ENCODE measurements around the gene IGSF9B.

Gene IGSF9B

GRCh38 chr11:133975488-133975849, 18.7 kb upstream of the IGSF9B start:
- no peak overlapping the region for H3K4me3 ChIP-seq (replicated peaks; ENCODE audit: low read depth, low read length)
- H3K27me3 ChIP-seq (replicated peaks; ENCODE audit: control insufficient read depth, insufficient read depth, low read length) = no peaks in the 10 kb centered on the region
- DNase-seq (ENCODE audit: extremely low read depth, insufficient read length) = no peak
- no peaks in the 10 kb centered on the region for H3K36me3 ChIP-seq (ENCODE audit: control insufficient read depth, insufficient read depth, low read length)
- TF ChIP-seq CTCF (IDR thresholded peaks at IDR 0.05; ENCODE audit: insufficient read depth, low read length, poor library complexity, severe bottlenecking) = no peak

GRCh38 chr11:133974836-133975487, 18.2 kb upstream of the IGSF9B start:
- H3K36me3 ChIP-seq (ENCODE audit: control insufficient read depth, insufficient read depth, low read length) = no peaks in the 10 kb centered on the region
- no peak for TF ChIP-seq CTCF (IDR thresholded peaks at IDR 0.05; ENCODE audit: insufficient read depth, low read length, poor library complexity, severe bottlenecking)
- no peak for DNase-seq (ENCODE audit: extremely low read depth, insufficient read length)
- no peaks in the 10 kb centered on the region for H3K27me3 ChIP-seq (replicated peaks; ENCODE audit: control insufficient read depth, insufficient read depth, low read length)
- no peak overlapping the region for H3K4me3 ChIP-seq (replicated peaks; ENCODE audit: low read depth, low read length)

- no peak for TF ChIP-seq CTCF (IDR thresholded peaks at IDR 0.05; ENCODE audit: insufficient read depth, low read length, poor library complexity, severe bottlenecking)
- no peak for DNase-seq (ENCODE audit: extremely low read depth, insufficient read length)
- no peaks in the 10 kb centered on the region for H3K36me3 ChIP-seq (ENCODE audit: control insufficient read depth, insufficient read depth, low read length)
- no peak overlapping the region for H3K4me3 ChIP-seq (replicated peaks; ENCODE audit: low read depth, low read length)
- H3K27me3 ChIP-seq (replicated peaks; ENCODE audit: control insufficient read depth, insufficient read depth, low read length) = no peaks in the 10 kb centered on the region; the same call in 1 of the 2 replicates
Measured at GRCh38 chr11:133971881-133972280, 15.1 kb upstream of the IGSF9B start.

GRCh38 chr11:133969112-133969511, 12.3 kb upstream of the IGSF9B start:
- no peak for TF ChIP-seq CTCF (IDR thresholded peaks at IDR 0.05; ENCODE audit: insufficient read depth, low read length, poor library complexity, severe bottlenecking)
- DNase-seq (ENCODE audit: extremely low read depth, insufficient read length) = no peak
- Histone ChIP-seq H3K36me3 (ENCODE audit: control insufficient read depth, insufficient read depth, low read length) (no peaks in the 10 kb centered on the region), H3K27me3 (replicated peaks; ENCODE audit: control insufficient read depth, insufficient read depth, low read length) (no peaks in the 10 kb centered on the region; the same call in 1 of the 2 replicates), H3K4me3 (replicated peaks; ENCODE audit: low read depth, low read length) (no peak overlapping the region)

- Histone ChIP-seq H3K36me3 (ENCODE audit: control insufficient read depth, insufficient read depth, low read length) (no peaks in the 10 kb centered on the region), H3K4me3 (replicated peaks; ENCODE audit: low read depth, low read length) (no peak overlapping the region), H3K27me3 (replicated peaks; ENCODE audit: control insufficient read depth, insufficient read depth, low read length) (no peaks in the 10 kb centered on the region; the same call in 1 of the 2 replicates)
- no peak for DNase-seq (ENCODE audit: extremely low read depth, insufficient read length)
- TF ChIP-seq CTCF (IDR thresholded peaks at IDR 0.05; ENCODE audit: insufficient read depth, low read length, poor library complexity, severe bottlenecking) = no peak
Measured at GRCh38 chr11:133968300-133968699, 11.5 kb upstream of the IGSF9B start.
